ENCODE data around the gene ALDH8A1.

ALDH8A1 gene

GRCh38 chr6:134873500-134874388 lies 76.2 kb downstream of the ALDH8A1 start:
- Histone ChIP-seq H3K4me3 (no peak overlapping the region), H3K27ac (no peak overlapping the region)
- DNase-seq (ENCODE audit: low spot score): no peak
- TF ChIP-seq CTCF (IDR thresholded peaks at IDR 0.05): no peak

GRCh38 chr6:134870677-134871498 lies 79.0 kb downstream of the ALDH8A1 start:
- no peak overlapping the region for H3K27ac ChIP-seq
- DNase-seq (ENCODE audit: low spot score): no peak
- no peak for TF ChIP-seq CTCF (IDR thresholded peaks at IDR 0.05)
- H3K4me3 ChIP-seq: no peak overlapping the region

GRCh38 chr6:134868812-134869211 lies 81.1 kb downstream of the ALDH8A1 start:
- H3K27ac ChIP-seq: no peak overlapping the region
- TF ChIP-seq CTCF (IDR thresholded peaks at IDR 0.05): no peak
- H3K4me3 ChIP-seq: no peak overlapping the region
- DNase-seq (ENCODE audit: low spot score): no peak

Data from coronary artery (tissue), 2 donors.